HEK293 (cell line): ENCODE results near the gene ZNF785.

Experiments
- GFI1B ChIP-seq: fragments of 450-650 bp; formaldehyde crosslinking; IDR thresholded peaks from 2 replicates; pipeline ENCODE4 v1.5.1; 2016; ENCODE audit warnings: missing biosample characterization, missing genetic modification characterization
- KLF16 ChIP-seq: fragments of 450-650 bp; formaldehyde crosslinking; IDR thresholded peaks from 2 replicates; pipeline ENCODE4 v1.5.1; 2017; ENCODE audit warnings: missing biosample characterization, missing genetic modification characterization
- MYNN ChIP-seq: fragments of 450-650 bp; formaldehyde crosslinking; IDR thresholded peaks from 2 replicates; pipeline ENCODE4 v1.5.1; 2016; ENCODE audit warnings: missing biosample characterization, missing genetic modification characterization, borderline replicate concordance
- RBAK ChIP-seq: fragments of 450-650 bp; formaldehyde crosslinking; IDR thresholded peaks from 2 replicates; pipeline ENCODE4 v1.5.1; 2016; ENCODE audit warnings: missing biosample characterization, missing genetic modification characterization
- SCRT1 ChIP-seq: fragments of 450-650 bp; formaldehyde crosslinking; IDR thresholded peaks from 2 replicates; pipeline ENCODE4 v1.5.1; 2016; ENCODE audit warnings: missing biosample characterization, missing genetic modification characterization, borderline replicate concordance
- ZBTB1 ChIP-seq: fragments of 450-650 bp; formaldehyde crosslinking; IDR thresholded peaks from 2 replicates; pipeline ENCODE4 v1.5.1; 2016; ENCODE audit warnings: missing biosample characterization, missing genetic modification characterization
- ZBTB48 ChIP-seq: fragments of 450-650 bp; formaldehyde crosslinking; IDR thresholded peaks from 2 replicates; pipeline ENCODE4 v1.5.1; 2016; ENCODE audit warnings: missing biosample characterization, missing genetic modification characterization
- ZBTB7A ChIP-seq: fragments of 450-650 bp; formaldehyde crosslinking; IDR thresholded peaks from 2 replicates; pipeline ENCODE4 v1.5.1; 2016; ENCODE audit warnings: low read depth, missing biosample characterization, missing genetic modification characterization
- ZFP37 ChIP-seq: fragments of 450-650 bp; formaldehyde crosslinking; IDR thresholded peaks from 2 replicates; pipeline ENCODE4 v1.5.1; 2016; ENCODE audit warnings: missing biosample characterization, missing genetic modification characterization
- ZNF112 ChIP-seq: fragments of 450-650 bp; formaldehyde crosslinking; IDR thresholded peaks from 2 replicates; pipeline ENCODE4 v1.5.0; 2017; ENCODE audit warnings: missing biosample characterization, missing genetic modification characterization
- ZNF114 ChIP-seq: fragments of 450-650 bp; formaldehyde crosslinking; IDR thresholded peaks from 2 replicates; pipeline ENCODE4 v1.5.0; 2017; ENCODE audit warnings: missing biosample characterization, missing genetic modification characterization
- ZNF140 ChIP-seq: fragments of 450-650 bp; formaldehyde crosslinking; IDR thresholded peaks from 2 replicates; pipeline ENCODE4 v1.5.1; 2016; ENCODE audit warnings: missing biosample characterization, missing genetic modification characterization
- ZNF157 ChIP-seq: fragments of 450-650 bp; formaldehyde crosslinking; IDR thresholded peaks from 2 replicates; pipeline ENCODE4 v1.5.1; 2016; ENCODE audit warnings: missing biosample characterization, missing genetic modification characterization
- ZNF292 ChIP-seq: fragments of 450-650 bp; formaldehyde crosslinking; IDR thresholded peaks from 2 replicates; pipeline ENCODE4 v1.5.1; 2016; ENCODE audit warnings: low read depth, missing biosample characterization, missing genetic modification characterization, borderline replicate concordance
- ZNF302 ChIP-seq: fragments of 450-650 bp; formaldehyde crosslinking; IDR thresholded peaks from 2 replicates; pipeline ENCODE4 v1.5.1; 2016; ENCODE audit warnings: missing biosample characterization, missing genetic modification characterization, low read depth
- ZNF341 ChIP-seq: fragments of 450-650 bp; formaldehyde crosslinking; IDR thresholded peaks from 2 replicates; pipeline ENCODE4; 2016; ENCODE audit warnings: low read depth, missing biosample characterization, missing genetic modification characterization
- ZNF366 ChIP-seq: fragments of 450-650 bp; formaldehyde crosslinking; conservative IDR thresholded peaks from 2 replicates; pipeline ENCODE4 v1.5.1; 2016; ENCODE audit warnings: missing biosample characterization, missing genetic modification characterization
- ZNF426 ChIP-seq: fragments of 450-650 bp; formaldehyde crosslinking; IDR thresholded peaks from 2 replicates; pipeline ENCODE4 v1.5.1; 2017; ENCODE audit warnings: missing biosample characterization, missing genetic modification characterization, mild to moderate bottlenecking, inconsistent platforms, moderate library complexity
- ZNF433 ChIP-seq: fragments of 450-650 bp; formaldehyde crosslinking; IDR thresholded peaks from 2 replicates; pipeline ENCODE4 v1.5.1; 2016; ENCODE audit warnings: missing biosample characterization, missing genetic modification characterization, low read depth
- ZNF501 ChIP-seq: fragments of 450-650 bp; formaldehyde crosslinking; IDR thresholded peaks from 2 replicates; pipeline ENCODE4 v1.5.1; 2016; ENCODE audit warnings: missing biosample characterization, missing genetic modification characterization
- ZNF514 ChIP-seq: fragments of 450-650 bp; formaldehyde crosslinking; IDR thresholded peaks from 2 replicates; pipeline ENCODE4 v1.5.1; 2016; ENCODE audit warnings: missing biosample characterization, missing genetic modification characterization
- ZNF521 ChIP-seq: fragments of 450-650 bp; formaldehyde crosslinking; IDR thresholded peaks from 2 replicates; pipeline ENCODE4 v1.5.1; 2017; ENCODE audit warnings: missing biosample characterization, mild to moderate bottlenecking, missing genetic modification characterization
- ZNF529 ChIP-seq: fragments of 450-650 bp; formaldehyde crosslinking; IDR thresholded peaks from 2 replicates; pipeline ENCODE4 v1.5.1; 2017; ENCODE audit warnings: missing genetic modification characterization, missing biosample characterization; ENCODE audit not compliant: insufficient replicate concordance
- ZNF544 ChIP-seq: fragments of 450-650 bp; formaldehyde crosslinking; IDR thresholded peaks from 2 replicates; pipeline ENCODE4 v1.5.0; 2017; ENCODE audit warnings: missing biosample characterization, missing genetic modification characterization
- ZNF555 ChIP-seq: fragments of 450-650 bp; formaldehyde crosslinking; conservative IDR thresholded peaks from 2 replicates; pipeline ENCODE4 v1.5.1; 2017; ENCODE audit warnings: missing biosample characterization, mild to moderate bottlenecking, missing genetic modification characterization, inconsistent platforms
- ZNF560 ChIP-seq: fragments of 450-650 bp; formaldehyde crosslinking; IDR thresholded peaks from 2 replicates; pipeline ENCODE4 v1.5.1; 2017; ENCODE audit warnings: missing biosample characterization, missing genetic modification characterization, borderline replicate concordance
- ZNF596 ChIP-seq: fragments of 450-650 bp; IDR thresholded peaks from 2 replicates; pipeline ENCODE4 v1.5.0; 2018; ENCODE audit warnings: missing biosample characterization, mild to moderate bottlenecking, missing genetic modification characterization, moderate library complexity
- ZNF621 ChIP-seq: fragments of 450-650 bp; formaldehyde crosslinking; IDR thresholded peaks from 2 replicates; pipeline ENCODE4 v1.5.1; 2017; ENCODE audit warnings: missing biosample characterization, missing genetic modification characterization
- ZNF629 ChIP-seq: fragments of 450-650 bp; formaldehyde crosslinking; IDR thresholded peaks from 2 replicates; pipeline ENCODE4 v1.5.1; 2017; ENCODE audit warnings: missing biosample characterization, missing genetic modification characterization
- ZNF658 ChIP-seq: fragments of 450-650 bp; formaldehyde crosslinking; IDR thresholded peaks from 2 replicates; pipeline ENCODE4; 2016; ENCODE audit warnings: missing biosample characterization, missing genetic modification characterization
- ZNF670 ChIP-seq: fragments of 450-650 bp; formaldehyde crosslinking; IDR thresholded peaks from 2 replicates; pipeline ENCODE4 v1.5.1; 2016; ENCODE audit warnings: missing biosample characterization, missing genetic modification characterization, low read depth
- ZNF677 ChIP-seq: fragments of 450-650 bp; IDR thresholded peaks from 2 replicates; pipeline ENCODE4 v1.5.0; 2018; ENCODE audit warnings: missing biosample characterization, mild to moderate bottlenecking, missing genetic modification characterization, moderate library complexity
- ZNF776 ChIP-seq: fragments of 450-650 bp; formaldehyde crosslinking; IDR thresholded peaks from 2 replicates; pipeline ENCODE4 v1.5.0; 2017; ENCODE audit warnings: missing biosample characterization, missing genetic modification characterization, borderline replicate concordance
- ZNF792 ChIP-seq: fragments of 450-650 bp; formaldehyde crosslinking; IDR thresholded peaks from 2 replicates; pipeline ENCODE4 v1.5.1; 2016; ENCODE audit warnings: missing biosample characterization, missing genetic modification characterization
- TF ChIP-seq, protein P1 (sequence below): fragments of 450-650 bp; formaldehyde crosslinking; IDR thresholded peaks from 2 replicates; pipeline ENCODE4 v1.5.1; 2016; ENCODE audit warnings: missing biosample characterization, missing genetic modification characterization
- TF ChIP-seq, protein P2 (sequence below): fragments of 450-650 bp; formaldehyde crosslinking; IDR thresholded peaks from 2 replicates; pipeline ENCODE4 v1.5.1; 2016; ENCODE audit warnings: missing biosample characterization, missing genetic modification characterization
- TF ChIP-seq, protein P3 (sequence below): fragments of 450-650 bp; formaldehyde crosslinking; optimal IDR thresholded peaks from 2 replicates; pipeline ENCODE3; 2016; ENCODE audit warnings: missing biosample characterization, mild to moderate bottlenecking, missing genetic modification characterization
- TF ChIP-seq, protein P4 (sequence below): fragments of 450-650 bp; formaldehyde crosslinking; IDR thresholded peaks from 2 replicates; pipeline ENCODE4 v1.5.1; 2017; ENCODE audit warnings: missing biosample characterization, missing genetic modification characterization

Gene ZNF785

DNA sequence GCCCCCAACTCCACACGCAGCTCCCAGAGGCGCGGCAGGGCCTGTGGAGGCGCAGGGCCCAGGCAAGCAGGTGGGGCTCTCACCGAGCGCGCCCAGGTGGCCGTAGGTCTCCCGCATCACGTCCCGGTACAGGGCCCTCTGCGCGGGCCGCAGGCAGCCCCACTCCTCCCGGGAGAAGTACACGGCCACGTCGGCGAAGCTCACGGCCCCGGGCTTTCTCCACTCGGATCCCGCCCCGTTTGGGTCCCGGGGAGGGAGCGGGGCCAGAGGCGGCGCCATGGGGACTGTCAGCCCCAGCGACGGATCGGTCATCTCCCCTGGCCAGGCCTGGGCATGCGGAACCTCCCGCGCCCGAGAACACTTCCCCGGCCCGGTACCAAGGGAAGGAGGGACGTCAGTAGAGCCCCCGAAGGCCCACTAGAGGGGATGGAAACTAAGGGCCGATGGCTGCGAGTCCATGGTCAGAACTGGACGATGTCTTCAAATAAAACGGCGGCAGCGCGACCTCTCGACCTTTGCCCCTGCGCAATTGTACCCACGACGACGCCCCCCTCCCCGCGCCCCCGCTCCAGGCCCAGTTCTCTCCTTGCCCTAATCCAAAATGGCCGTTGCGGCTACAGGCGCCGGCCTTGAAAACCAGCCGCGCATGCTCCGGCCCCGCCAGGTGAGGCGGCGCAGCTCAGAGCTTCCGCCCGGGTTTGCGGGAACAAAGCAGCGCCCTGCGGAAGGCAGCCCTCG is 51.0 kb downstream of the ZNF785 start, which contains the start of gene ZNF747 (continued):
- TF ChIP-seq ZNF114 (tag by site-specific recombination) (no peak), ZNF776 (tag by site-specific recombination) (no peak), ZNF529 (no peak), ZNF544 (tag by site-specific recombination) (no peak), ZNF792 (tag by site-specific recombination) (no peak; the same call in 1 of the 2 replicates), ZNF677 (no peak), KLF16 (peak; percentile 98), ZNF501 (peak; percentile 72), ZBTB7A (peak; percentile 91), ZNF596 (tag by site-specific recombination) (no peak), ZNF521 (no peak), ZNF629 (tag by site-specific recombination) (no peak; the same call in 1 of the 2 replicates), SCRT1 (tag by site-specific recombination) (no peak), ZBTB1 (tag by site-specific recombination) (no peak; the same call in 1 of the 2 replicates), ZNF366 (tag by site-specific recombination) (peak; percentile 51), ZNF426 (tag by site-specific recombination) (no peak), ZNF112 (tag by site-specific recombination) (no peak), ZNF514 (no peak), ZNF292 (tag by site-specific recombination) (no peak), MYNN (tag by site-specific recombination) (no peak), GFI1B (tag by site-specific recombination) (no peak), ZNF555 (tag by site-specific recombination) (no peak), ZNF658 (tag by site-specific recombination) (no peak), ZNF670 (no peak), RBAK (no peak; the same call in 1 of the 2 replicates), ZNF560 (tag by site-specific recombination) (no peak), ZNF341 (tag by site-specific recombination) (peak; percentile 83), ZNF302 (tag by site-specific recombination) (no peak), ZNF621 (tag by site-specific recombination) (no peak), ZNF433 (tag by site-specific recombination) (no peak), ZFP37 (tag by site-specific recombination) (0 out of 2 replicates have a peak, but pooled peaks have one; percentile 68), ZNF157 (tag by site-specific recombination) (no peak), ZNF140 (tag by site-specific recombination) (no peak), ZBTB48 (tag by site-specific recombination) (peak; percentile 56)
- TF ChIP-seq, protein P1, sequence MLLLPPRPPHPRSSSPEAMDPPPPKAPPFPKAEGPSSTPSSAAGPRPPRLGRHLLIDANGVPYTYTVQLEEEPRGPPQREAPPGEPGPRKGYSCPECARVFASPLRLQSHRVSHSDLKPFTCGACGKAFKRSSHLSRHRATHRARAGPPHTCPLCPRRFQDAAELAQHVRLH: peak; percentile 94
- TF ChIP-seq, protein P2, sequence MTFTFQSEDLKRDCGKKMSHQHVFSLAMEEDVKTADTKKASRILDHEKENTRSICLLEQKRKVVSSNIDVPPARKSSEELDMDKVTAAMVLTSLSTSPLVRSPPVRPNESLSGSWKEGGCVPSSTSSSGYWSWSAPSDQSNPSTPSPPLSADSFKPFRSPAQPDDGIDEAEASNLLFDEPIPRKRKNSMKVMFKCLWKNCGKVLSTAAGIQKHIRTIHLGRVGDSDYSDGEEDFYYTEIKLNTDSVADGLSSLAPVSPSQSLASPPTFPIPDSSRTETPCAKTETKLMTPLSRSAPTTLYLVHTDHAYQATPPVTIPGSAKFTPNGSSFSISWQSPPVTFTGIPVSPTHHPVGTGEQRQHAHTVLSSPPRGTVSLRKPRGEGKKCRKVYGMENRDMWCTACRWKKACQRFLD (tag by site-specific recombination): no peak
- TF ChIP-seq, protein P3, sequence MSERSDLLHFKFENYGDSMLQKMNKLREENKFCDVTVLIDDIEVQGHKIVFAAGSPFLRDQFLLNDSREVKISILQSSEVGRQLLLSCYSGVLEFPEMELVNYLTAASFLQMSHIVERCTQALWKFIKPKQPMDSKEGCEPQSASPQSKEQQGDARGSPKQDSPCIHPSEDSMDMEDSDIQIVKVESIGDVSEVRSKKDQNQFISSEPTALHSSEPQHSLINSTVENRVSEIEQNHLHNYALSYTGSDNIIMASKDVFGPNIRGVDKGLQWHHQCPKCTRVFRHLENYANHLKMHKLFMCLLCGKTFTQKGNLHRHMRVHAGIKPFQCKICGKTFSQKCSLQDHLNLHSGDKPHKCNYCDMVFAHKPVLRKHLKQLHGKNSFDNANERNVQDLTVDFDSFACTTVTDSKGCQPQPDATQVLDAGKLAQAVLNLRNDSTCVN: peak; percentile 93
- TF ChIP-seq, protein P4, sequence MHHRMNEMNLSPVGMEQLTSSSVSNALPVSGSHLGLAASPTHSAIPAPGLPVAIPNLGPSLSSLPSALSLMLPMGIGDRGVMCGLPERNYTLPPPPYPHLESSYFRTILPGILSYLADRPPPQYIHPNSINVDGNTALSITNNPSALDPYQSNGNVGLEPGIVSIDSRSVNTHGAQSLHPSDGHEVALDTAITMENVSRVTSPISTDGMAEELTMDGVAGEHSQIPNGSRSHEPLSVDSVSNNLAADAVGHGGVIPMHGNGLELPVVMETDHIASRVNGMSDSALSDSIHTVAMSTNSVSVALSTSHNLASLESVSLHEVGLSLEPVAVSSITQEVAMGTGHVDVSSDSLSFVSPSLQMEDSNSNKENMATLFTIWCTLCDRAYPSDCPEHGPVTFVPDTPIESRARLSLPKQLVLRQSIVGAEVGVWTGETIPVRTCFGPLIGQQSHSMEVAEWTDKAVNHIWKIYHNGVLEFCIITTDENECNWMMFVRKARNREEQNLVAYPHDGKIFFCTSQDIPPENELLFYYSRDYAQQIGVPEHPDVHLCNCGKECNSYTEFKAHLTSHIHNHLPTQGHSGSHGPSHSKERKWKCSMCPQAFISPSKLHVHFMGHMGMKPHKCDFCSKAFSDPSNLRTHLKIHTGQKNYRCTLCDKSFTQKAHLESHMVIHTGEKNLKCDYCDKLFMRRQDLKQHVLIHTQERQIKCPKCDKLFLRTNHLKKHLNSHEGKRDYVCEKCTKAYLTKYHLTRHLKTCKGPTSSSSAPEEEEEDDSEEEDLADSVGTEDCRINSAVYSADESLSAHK (tag by site-specific recombination): peak; percentile 64; the same call in 1 of the 2 replicates
